ENCODE data around the gene DHX16. TPM values are rescaled to one million over a fixed set of nuclear protein-coding genes. Genes with fewer than 3 reads are reported as not detected.

DHX16 gene
- total and polyA plus RNA-seq, 9 of the 15 experiments (the other 6 are each of a cell fraction or from before 2014, with no cell fraction given): 14.6 to 66.1 (median 47.5) TPM

DNA sequence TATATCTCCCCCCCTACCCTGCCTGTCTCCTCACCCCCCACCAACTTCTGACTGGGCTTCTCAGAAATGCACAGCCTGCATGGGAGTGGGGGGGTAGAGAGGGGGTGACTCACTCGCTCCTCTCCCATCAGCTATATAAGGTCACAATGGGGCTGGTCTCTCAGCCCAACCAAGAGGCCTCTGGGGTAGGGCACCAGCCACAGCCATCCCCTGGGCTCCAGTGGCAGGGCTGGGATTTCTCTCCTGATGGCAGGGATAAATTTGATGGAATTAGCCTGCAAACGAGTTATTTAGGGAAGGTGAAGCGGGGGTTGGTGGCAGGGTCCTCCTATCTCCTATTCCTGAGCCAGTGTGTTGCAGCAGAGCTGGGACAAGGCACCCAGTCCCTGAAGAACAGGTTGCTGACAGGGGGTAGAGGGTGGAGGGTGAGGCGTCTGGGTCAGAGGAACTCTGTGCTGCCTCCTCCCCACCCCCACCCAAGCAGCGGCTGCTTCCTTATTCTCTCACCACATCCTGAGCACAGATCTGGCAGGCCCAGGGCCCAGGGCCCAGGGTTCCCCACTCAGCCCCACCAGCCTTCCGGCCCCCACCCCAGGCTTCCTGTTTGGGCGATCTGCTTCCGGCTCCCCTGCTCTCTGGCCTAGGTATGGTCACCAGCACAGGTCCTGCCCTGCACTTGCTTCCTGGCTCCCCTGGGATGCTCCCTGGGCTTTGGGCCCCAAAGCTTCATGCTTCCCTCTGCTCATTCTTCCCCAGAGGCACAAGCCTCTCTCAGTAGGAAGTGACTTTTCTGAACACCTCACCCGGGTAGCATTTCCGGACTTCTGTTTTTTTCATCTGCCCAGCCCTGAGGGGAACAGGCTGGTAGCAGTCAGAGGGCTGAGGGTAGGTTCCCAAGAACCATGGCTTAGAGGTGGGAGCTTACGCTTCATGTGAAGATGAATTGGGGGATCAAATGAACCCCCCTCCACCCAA lies 9.6 kb upstream of the DHX16 start:
- ATAC-seq (peak; percentile 66), DNase-seq (ENCODE audit: extremely low read depth in 1 of 4, low spot score in 3 of 4) (peak; percentile 76 to 93 (median 84)), FAIRE-seq (peak; percentile 91)
- ChIA-PET CTCF (ENCODE audit: low intra/inter-chr PET ratio) (interaction anchor here (6.1 kb wide), 1 partner anchor 39 kb away, joined by 92 read pairs; the partner anchor contains the start of gene TUBB), POLR2A (interaction anchor here (0.5 to 7.0 kb wide), 15 partner anchors 8 to 981 kb away, joined by 3 to 118 read pairs (median 4); partner anchors contain the start of genes DHX16, MDC1, MRPS18B and NRM)
- peak overlapping the region; percentile 88 for H3K27ac ChIP-seq (ENCODE audit: extremely low read depth, low read depth, low read length)
- H3K4me3 ChIP-seq: peak overlapping the region; percentile 81
- peak overlapping the region; percentile 27 for H2AFZ ChIP-seq (ENCODE audit: low read depth, low read length)
- in situ Hi-C loops (cut with MboI): no loop called here
- no peaks in the 10 kb centered on the region for H3K9me1 ChIP-seq (ENCODE audit: control insufficient read depth, insufficient read depth, low read length)
- peaks cover 85% of the 10 kb centered on the region for H3K79me2 ChIP-seq (ENCODE audit: control insufficient read depth, insufficient read depth, low read length)
- H3K36me3 ChIP-seq (ENCODE audit: control insufficient read depth, insufficient read depth, low read length): peaks cover 31% of the 10 kb centered on the region
- intact Hi-C loops (cut with micrococcal nuclease): loop anchor here (1.0 to 10.0 kb wide), 3 partner anchors 35 to 405 kb away; partner anchors contain the start of gene MDC1
- H3K4me1 ChIP-seq (replicated peaks in 1 of 2; ENCODE audit: control insufficient read depth in 2 of 2, insufficient read depth in 2 of 2, low read length in 2 of 2): peaks cover 41 to 80% of the 10 kb centered on the region in 2 experiments
- no peaks in the 10 kb centered on the region for H3K9me3 ChIP-seq (replicated peaks; ENCODE audit: control insufficient read depth, insufficient read depth, low read depth, low read length)
- 4% methylated on average over 11 of the region's 11 CpGs for WGBS (ENCODE audit: insufficient coverage, low coverage, missing lambda C conversion rate)
- H3K9ac ChIP-seq (ENCODE audit: insufficient read depth in 1 of 2, low read depth in 2 of 2, low read length in 2 of 2): peak overlapping the region; percentile 81 to 95
- H4K20me1 ChIP-seq (replicated peaks; ENCODE audit: control insufficient read depth, insufficient read depth, low read length): no peaks in the 10 kb centered on the region; the same call in 1 of the 2 replicates
- H3K4me2 ChIP-seq (ENCODE audit: insufficient read depth, low read length): peak overlapping the region; percentile 97
- no peaks in the 10 kb centered on the region for H3K27me3 ChIP-seq (ENCODE audit: control insufficient read depth in 2 of 2, insufficient read depth in 2 of 2, low read length in 2 of 2)
- BruUV-seq (replicated peaks): no TSS peak
- TF ChIP-seq CTBP1 (IDR thresholded peaks at IDR 0.05; ENCODE audit: borderline replicate concordance) (peak; percentile 75; the same call in 1 of the 2 replicates), NFRKB (IDR thresholded peaks at IDR 0.05; ENCODE audit: low read depth) (peak; percentile 30), BHLHE40 (IDR thresholded peaks at IDR 0.05; ENCODE audit: low read length) (peak; percentile 43), RAD51 (IDR thresholded peaks at IDR 0.05; ENCODE audit: borderline replicate concordance, low read depth) (0 out of 2 replicates have a peak, but pooled peaks have one; percentile 10), RBFOX2 (IDR thresholded peaks at IDR 0.05; ENCODE audit: low read depth, low read length) (peak; percentile 91), ARHGAP35 (IDR thresholded peaks at IDR 0.05; ENCODE audit: partially characterized antibody) (no peak), ETS2 (tag; IDR thresholded peaks at IDR 0.05; ENCODE audit: borderline replicate concordance, poor library complexity, severe bottlenecking) (no peak), ZNF12 (CRISPR knock-in tag; IDR thresholded peaks at IDR 0.05) (no peak), RCOR1 (IDR thresholded peaks at IDR 0.05; ENCODE audit: borderline replicate concordance in 1 of 2, low read depth in 2 of 2, low read length in 2 of 2) (peak; percentile 8 to 62; a peak in 1 of 4 replicates)
- TF ChIP-seq, protein P1, sequence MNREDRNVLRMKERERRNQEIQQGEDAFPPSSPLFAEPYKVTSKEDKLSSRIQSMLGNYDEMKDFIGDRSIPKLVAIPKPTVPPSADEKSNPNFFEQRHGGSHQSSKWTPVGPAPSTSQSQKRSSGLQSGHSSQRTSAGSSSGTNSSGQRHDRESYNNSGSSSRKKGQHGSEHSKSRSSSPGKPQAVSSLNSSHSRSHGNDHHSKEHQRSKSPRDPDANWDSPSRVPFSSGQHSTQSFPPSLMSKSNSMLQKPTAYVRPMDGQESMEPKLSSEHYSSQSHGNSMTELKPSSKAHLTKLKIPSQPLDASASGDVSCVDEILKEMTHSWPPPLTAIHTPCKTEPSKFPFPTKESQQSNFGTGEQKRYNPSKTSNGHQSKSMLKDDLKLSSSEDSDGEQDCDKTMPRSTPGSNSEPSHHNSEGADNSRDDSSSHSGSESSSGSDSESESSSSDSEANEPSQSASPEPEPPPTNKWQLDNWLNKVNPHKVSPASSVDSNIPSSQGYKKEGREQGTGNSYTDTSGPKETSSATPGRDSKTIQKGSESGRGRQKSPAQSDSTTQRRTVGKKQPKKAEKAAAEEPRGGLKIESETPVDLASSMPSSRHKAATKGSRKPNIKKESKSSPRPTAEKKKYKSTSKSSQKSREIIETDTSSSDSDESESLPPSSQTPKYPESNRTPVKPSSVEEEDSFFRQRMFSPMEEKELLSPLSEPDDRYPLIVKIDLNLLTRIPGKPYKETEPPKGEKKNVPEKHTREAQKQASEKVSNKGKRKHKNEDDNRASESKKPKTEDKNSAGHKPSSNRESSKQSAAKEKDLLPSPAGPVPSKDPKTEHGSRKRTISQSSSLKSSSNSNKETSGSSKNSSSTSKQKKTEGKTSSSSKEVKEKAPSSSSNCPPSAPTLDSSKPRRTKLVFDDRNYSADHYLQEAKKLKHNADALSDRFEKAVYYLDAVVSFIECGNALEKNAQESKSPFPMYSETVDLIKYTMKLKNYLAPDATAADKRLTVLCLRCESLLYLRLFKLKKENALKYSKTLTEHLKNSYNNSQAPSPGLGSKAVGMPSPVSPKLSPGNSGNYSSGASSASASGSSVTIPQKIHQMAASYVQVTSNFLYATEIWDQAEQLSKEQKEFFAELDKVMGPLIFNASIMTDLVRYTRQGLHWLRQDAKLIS (CRISPR knock-in tag; IDR thresholded peaks at IDR 0.05): peak; percentile 58
- TF ChIP-seq, protein P2, sequence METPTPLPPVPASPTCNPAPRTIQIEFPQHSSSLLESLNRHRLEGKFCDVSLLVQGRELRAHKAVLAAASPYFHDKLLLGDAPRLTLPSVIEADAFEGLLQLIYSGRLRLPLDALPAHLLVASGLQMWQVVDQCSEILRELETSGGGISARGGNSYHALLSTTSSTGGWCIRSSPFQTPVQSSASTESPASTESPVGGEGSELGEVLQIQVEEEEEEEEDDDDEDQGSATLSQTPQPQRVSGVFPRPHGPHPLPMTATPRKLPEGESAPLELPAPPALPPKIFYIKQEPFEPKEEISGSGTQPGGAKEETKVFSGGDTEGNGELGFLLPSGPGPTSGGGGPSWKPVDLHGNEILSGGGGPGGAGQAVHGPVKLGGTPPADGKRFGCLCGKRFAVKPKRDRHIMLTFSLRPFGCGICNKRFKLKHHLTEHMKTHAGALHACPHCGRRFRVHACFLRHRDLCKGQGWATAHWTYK (CRISPR knock-in tag; IDR thresholded peaks at IDR 0.05): peak; percentile 29; the same call in 1 of the 2 replicates
- TF ChIP-seq, protein P3, sequence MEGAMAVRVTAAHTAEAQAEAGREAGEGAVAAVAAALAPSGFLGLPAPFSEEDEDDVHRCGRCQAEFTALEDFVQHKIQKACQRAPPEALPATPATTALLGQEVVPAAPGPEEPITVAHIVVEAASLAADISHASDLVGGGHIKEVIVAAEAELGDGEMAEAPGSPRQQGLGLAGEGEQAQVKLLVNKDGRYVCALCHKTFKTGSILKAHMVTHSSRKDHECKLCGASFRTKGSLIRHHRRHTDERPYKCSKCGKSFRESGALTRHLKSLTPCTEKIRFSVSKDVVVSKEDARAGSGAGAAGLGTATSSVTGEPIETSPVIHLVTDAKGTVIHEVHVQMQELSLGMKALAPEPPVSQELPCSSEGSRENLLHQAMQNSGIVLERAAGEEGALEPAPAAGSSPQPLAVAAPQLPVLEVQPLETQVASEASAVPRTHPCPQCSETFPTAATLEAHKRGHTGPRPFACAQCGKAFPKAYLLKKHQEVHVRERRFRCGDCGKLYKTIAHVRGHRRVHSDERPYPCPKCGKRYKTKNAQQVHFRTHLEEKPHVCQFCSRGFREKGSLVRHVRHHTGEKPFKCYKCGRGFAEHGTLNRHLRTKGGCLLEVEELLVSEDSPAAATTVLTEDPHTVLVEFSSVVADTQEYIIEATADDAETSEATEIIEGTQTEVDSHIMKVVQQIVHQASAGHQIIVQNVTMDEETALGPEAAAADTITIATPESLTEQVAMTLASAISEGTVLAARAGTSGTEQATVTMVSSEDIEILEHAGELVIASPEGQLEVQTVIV (CRISPR knock-in tag; IDR thresholded peaks at IDR 0.05; ENCODE audit: borderline replicate concordance): no peak

Data from K562 (cell line).